Spleen (tissue), 7 donors: ENCODE data around the gene SOX6.

ENCODE experiments used
- POLR2A ChIP-seq, 3 donors: fragments of 450-650 bp; IDR thresholded peaks; one replicate each; pipeline ENCODE4 v1.5.1; 2017; ENCODE audit warnings: antibody characterized with exemption in 3 of 3, mild to moderate bottlenecking in 1 of 3
- TF ChIP-seq, protein P1 (sequence below), 11 experiments: fragments of 200-600 bp in 7 of 11; fragments of 450-650 bp in 4 of 11; sonication (generic) in 4 of 11; IDR thresholded peaks in 8 of 11; conservative IDR thresholded peaks in 3 of 11; 1 replicate in 7 of 11; 2 replicates in 4 of 11; pipeline versions ENCODE4 v1.4.0 to v1.8.0; 2016 to 2021; ENCODE audit warnings: antibody characterized with exemption in 11 of 11, inconsistent platforms in 4 of 11, mild to moderate bottlenecking in 1 of 11
- donor health status: DM: no; HTN: no; CAD: no; lungs with moderate emphysema.
- donor health status: DM: no; HTN: no; CAD: no.
- donor health status: DM: no; HTN: no; CAD: no.

- TF ChIP-seq, protein P1, sequence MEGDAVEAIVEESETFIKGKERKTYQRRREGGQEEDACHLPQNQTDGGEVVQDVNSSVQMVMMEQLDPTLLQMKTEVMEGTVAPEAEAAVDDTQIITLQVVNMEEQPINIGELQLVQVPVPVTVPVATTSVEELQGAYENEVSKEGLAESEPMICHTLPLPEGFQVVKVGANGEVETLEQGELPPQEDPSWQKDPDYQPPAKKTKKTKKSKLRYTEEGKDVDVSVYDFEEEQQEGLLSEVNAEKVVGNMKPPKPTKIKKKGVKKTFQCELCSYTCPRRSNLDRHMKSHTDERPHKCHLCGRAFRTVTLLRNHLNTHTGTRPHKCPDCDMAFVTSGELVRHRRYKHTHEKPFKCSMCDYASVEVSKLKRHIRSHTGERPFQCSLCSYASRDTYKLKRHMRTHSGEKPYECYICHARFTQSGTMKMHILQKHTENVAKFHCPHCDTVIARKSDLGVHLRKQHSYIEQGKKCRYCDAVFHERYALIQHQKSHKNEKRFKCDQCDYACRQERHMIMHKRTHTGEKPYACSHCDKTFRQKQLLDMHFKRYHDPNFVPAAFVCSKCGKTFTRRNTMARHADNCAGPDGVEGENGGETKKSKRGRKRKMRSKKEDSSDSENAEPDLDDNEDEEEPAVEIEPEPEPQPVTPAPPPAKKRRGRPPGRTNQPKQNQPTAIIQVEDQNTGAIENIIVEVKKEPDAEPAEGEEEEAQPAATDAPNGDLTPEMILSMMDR (IDR thresholded peaks at IDR 0.05 in 8 of 11, conservative IDR thresholded peaks at IDR 0.05 in 3 of 11), result no peak
- no peak for TF ChIP-seq POLR2A (IDR thresholded peaks at IDR 0.05)
Measured at GRCh38 chr11:15933886-15934625, 422.3 kb downstream of the SOX6 start.
